HL-60 (cell line): ENCODE results near the gene RNFT2.

Source experiments
- DNase-seq, 2 experiments: peaks; one replicate each; pipeline ENCODE4 v3.0.0-alpha.2; 2010 to 2020; ENCODE audit warnings: low read depth in 1 of 2, low spot score in 1 of 2
- H3K27ac ChIP-seq: fragments of 250-450 bp; sonication (Bioruptor Pico); replicated peaks from 2 replicates; pipeline ENCODE4 v1.5.1; 2020; ENCODE audit warnings: mild to moderate bottlenecking, moderate library complexity
- H3K27me3 ChIP-seq: fragments of 250-450 bp; sonication (Bioruptor Pico); 2 replicates; pipeline ENCODE4 v1.5.1; 2021; ENCODE audit warnings: mild to moderate bottlenecking, moderate library complexity; ENCODE audit not compliant: insufficient read depth, poor library complexity, severe bottlenecking
- H3K4me3 ChIP-seq: replicated peaks from 2 replicates; pipeline ENCODE4 v1.5.1; 2011; ENCODE audit warnings: mild to moderate bottlenecking, control low read depth, low read length; ENCODE audit not compliant: insufficient read depth
- GABPA ChIP-seq: IDR thresholded peaks from 2 replicates; pipeline ENCODE4 v1.6.1; 2012; ENCODE audit warnings: low read depth
- POLR2AphosphoS5 ChIP-seq: IDR thresholded peaks from 2 replicates; pipeline ENCODE4 v1.6.1; 2012; ENCODE audit warnings: low read depth
- SPI1 ChIP-seq: IDR thresholded peaks from 2 replicates; pipeline ENCODE4 v1.6.1; 2012; ENCODE audit warnings: low read depth, mild to moderate bottlenecking, borderline replicate concordance
- TF ChIP-seq, protein P1 (sequence below): IDR thresholded peaks from one replicate; pipeline ENCODE4 v1.5.1; 2011; ENCODE audit warnings: low read length, control low read depth, inconsistent platforms; ENCODE audit not compliant: insufficient read depth
- TF ChIP-seq, protein P2 (sequence below): IDR thresholded peaks from 2 replicates; pipeline ENCODE4 v1.6.1; 2012; ENCODE audit warnings: low read depth; ENCODE audit not compliant: insufficient replicate concordance

RNFT2 gene

DNA sequence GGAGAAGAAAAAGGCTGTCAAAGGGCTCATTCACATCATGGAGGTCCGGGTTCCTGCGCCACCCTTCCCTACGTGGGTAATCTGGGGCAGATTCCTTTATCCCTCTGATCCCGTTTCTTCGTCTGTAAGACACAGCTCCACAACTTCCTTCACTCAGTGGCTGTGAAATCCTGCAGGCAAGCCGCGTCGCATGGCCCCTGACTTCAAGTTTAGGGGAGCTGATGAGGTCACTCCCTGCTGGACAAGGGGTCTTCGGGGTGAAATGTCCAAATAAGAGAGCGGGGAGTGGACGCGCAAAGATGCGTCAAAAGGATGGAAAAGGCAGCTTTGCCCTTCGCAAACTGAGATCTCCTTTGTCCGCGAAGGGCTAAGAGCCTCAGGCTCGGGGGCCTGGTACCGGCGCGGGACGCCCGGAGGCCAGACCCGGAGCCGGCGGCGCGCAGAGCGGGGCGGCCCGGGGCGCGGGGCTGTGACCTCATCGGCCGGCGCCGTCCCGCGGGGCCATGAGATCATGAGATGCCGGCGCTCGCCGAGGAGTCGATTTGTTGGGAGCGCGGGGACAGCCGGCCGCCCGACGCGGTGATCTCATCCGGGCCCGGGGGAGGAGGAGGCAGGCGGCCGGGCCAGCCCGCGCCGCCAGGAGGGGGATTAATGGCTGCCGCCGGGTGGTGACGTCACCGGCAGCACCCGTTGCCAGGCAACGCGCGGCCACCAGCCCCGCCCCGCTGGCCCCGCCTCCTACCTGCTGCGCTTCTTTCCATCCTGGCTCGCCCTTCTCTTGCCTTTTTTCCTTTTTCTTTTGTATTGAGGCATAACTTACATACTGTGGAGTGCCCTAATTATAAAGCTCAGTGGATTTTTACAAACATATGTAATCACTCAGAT lies 81.1 kb downstream of the RNFT2 start:
- TF ChIP-seq, protein P1, sequence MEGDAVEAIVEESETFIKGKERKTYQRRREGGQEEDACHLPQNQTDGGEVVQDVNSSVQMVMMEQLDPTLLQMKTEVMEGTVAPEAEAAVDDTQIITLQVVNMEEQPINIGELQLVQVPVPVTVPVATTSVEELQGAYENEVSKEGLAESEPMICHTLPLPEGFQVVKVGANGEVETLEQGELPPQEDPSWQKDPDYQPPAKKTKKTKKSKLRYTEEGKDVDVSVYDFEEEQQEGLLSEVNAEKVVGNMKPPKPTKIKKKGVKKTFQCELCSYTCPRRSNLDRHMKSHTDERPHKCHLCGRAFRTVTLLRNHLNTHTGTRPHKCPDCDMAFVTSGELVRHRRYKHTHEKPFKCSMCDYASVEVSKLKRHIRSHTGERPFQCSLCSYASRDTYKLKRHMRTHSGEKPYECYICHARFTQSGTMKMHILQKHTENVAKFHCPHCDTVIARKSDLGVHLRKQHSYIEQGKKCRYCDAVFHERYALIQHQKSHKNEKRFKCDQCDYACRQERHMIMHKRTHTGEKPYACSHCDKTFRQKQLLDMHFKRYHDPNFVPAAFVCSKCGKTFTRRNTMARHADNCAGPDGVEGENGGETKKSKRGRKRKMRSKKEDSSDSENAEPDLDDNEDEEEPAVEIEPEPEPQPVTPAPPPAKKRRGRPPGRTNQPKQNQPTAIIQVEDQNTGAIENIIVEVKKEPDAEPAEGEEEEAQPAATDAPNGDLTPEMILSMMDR: no peak
- no peak for TF ChIP-seq POLR2AphosphoS5
- TF ChIP-seq SPI1: no peak
- TF ChIP-seq, protein P2, sequence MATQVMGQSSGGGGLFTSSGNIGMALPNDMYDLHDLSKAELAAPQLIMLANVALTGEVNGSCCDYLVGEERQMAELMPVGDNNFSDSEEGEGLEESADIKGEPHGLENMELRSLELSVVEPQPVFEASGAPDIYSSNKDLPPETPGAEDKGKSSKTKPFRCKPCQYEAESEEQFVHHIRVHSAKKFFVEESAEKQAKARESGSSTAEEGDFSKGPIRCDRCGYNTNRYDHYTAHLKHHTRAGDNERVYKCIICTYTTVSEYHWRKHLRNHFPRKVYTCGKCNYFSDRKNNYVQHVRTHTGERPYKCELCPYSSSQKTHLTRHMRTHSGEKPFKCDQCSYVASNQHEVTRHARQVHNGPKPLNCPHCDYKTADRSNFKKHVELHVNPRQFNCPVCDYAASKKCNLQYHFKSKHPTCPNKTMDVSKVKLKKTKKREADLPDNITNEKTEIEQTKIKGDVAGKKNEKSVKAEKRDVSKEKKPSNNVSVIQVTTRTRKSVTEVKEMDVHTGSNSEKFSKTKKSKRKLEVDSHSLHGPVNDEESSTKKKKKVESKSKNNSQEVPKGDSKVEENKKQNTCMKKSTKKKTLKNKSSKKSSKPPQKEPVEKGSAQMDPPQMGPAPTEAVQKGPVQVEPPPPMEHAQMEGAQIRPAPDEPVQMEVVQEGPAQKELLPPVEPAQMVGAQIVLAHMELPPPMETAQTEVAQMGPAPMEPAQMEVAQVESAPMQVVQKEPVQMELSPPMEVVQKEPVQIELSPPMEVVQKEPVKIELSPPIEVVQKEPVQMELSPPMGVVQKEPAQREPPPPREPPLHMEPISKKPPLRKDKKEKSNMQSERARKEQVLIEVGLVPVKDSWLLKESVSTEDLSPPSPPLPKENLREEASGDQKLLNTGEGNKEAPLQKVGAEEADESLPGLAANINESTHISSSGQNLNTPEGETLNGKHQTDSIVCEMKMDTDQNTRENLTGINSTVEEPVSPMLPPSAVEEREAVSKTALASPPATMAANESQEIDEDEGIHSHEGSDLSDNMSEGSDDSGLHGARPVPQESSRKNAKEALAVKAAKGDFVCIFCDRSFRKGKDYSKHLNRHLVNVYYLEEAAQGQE: no peak
- no peak for TF ChIP-seq GABPA
- Histone ChIP-seq H3K27me3 (no peaks in the 10 kb centered on the region), H3K27ac (peak overlapping the region; percentile 65), H3K4me3 (peak overlapping the region; percentile 77)
- peak; percentile 49 to 69 for DNase-seq

DNA sequence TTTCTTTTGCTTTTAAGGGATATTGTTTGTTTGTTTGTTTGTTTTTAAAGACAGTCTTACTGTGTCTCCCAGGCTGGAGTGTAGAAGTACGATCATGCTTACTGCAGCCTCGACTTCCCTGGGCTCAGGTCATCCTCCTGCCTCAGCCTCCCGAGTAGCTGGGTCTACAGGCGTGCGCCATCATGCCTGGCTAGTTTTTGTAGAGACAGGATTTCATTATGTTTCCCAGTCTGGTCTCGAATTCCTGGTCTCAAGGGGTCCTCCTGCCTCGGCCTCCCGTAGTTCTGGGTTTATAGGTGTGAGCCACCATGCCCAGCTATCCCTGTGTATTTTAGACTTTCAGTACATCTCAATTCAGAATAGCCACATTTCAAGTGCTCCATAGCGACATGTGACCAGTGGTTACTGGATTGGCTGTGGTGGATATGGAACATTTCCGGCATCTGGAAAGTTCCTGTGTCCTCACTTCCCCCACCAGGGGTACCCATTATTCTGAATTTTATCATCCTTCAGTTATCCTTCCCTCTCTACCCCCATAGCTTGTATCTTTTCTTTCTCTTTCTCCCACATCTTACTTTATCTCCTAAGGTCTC lies 82.0 kb downstream of the RNFT2 start:
- no peak overlapping the region for H3K4me3 ChIP-seq
- no peaks in the 10 kb centered on the region for H3K27me3 ChIP-seq
- TF ChIP-seq, protein P2: no peak
- TF ChIP-seq SPI1: no peak
- TF ChIP-seq, protein P1: no peak
- no peak for TF ChIP-seq POLR2AphosphoS5
- no peak for TF ChIP-seq GABPA
- no peak for DNase-seq
- H3K27ac ChIP-seq: no peak overlapping the region

DNA sequence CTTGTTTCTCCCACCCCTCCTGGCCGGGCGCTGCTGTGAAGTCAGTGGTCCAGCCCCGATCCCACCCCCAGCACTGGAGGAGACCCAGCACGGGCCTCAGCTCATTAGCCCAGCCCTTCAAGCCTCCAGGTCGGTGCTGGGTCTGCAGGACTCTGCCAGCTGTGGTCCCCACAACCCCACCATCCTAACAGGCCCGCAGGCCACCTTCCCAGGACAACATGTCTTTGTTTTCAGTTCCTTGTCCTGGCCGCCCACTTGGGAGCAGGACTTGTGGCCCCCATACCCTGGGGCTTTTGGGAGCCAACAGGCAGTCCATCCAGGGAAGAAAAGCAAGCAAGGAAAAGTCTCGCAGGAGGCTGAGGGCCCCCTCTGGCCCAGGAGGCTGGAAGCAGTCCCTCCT lies 83.2 kb downstream of the RNFT2 start:
- no peak for DNase-seq
- H3K27me3 ChIP-seq: no peaks in the 10 kb centered on the region
- TF ChIP-seq SPI1: no peak
- no peak for TF ChIP-seq GABPA
- TF ChIP-seq, protein P1: no peak
- no peak for TF ChIP-seq POLR2AphosphoS5
- TF ChIP-seq, protein P2: no peak
- H3K27ac ChIP-seq: no peak overlapping the region
- H3K4me3 ChIP-seq: no peak overlapping the region
